GM12801 (cell line): ENCODE results near the gene ARID3C.

ENCODE experiments used
- TF ChIP-seq, protein P1 (sequence below): IDR thresholded peaks from one replicate; pipeline ENCODE4 v1.5.1; 2011; ENCODE audit warnings: control low read depth; ENCODE audit not compliant: insufficient read length; ENCODE audit errors: extremely low read depth

Gene ARID3C

DNA sequence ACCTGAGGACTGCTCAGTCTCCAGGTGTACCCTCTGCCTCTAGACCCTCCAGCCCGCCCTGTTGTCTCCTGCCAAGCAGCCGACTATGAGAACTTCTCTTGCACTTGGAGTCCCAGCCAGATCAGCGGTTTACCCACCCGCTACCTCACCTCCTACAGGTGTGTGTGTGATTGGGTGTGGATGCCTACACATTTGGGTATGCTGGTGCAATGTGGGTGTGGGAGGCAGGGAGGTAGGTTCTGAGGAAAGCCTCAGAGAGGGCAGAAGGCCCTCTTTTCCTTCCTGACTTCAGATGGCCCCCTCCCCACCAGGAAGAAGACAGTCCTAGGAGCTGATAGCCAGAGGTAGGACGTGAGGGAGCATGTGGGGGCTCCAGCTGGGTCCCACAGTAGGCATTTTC lies 28.1 kb upstream of the ARID3C start:
- TF ChIP-seq, protein P1, sequence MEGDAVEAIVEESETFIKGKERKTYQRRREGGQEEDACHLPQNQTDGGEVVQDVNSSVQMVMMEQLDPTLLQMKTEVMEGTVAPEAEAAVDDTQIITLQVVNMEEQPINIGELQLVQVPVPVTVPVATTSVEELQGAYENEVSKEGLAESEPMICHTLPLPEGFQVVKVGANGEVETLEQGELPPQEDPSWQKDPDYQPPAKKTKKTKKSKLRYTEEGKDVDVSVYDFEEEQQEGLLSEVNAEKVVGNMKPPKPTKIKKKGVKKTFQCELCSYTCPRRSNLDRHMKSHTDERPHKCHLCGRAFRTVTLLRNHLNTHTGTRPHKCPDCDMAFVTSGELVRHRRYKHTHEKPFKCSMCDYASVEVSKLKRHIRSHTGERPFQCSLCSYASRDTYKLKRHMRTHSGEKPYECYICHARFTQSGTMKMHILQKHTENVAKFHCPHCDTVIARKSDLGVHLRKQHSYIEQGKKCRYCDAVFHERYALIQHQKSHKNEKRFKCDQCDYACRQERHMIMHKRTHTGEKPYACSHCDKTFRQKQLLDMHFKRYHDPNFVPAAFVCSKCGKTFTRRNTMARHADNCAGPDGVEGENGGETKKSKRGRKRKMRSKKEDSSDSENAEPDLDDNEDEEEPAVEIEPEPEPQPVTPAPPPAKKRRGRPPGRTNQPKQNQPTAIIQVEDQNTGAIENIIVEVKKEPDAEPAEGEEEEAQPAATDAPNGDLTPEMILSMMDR, result no peak

DNA sequence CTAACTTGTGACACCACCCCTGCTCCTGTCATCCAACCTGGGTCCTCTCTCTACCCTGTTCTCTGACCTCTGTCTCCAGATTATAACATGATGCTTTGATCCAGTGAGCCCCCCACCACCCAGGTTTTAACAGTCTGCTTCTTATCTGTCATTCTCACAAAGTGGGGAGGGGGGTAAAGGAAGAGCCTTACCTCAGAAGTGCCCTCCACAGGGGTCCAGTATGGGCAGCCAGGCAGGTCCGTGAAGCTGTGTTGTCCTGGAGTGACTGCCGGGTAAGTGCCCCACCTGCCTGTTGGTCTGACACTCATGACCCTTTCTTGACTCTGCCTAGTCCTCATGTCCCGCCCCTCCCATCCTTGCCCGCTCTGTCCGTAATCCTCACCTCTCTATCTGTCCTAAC lies 26.5 kb upstream of the ARID3C start:
- TF ChIP-seq, protein P1, result no peak

DNA sequence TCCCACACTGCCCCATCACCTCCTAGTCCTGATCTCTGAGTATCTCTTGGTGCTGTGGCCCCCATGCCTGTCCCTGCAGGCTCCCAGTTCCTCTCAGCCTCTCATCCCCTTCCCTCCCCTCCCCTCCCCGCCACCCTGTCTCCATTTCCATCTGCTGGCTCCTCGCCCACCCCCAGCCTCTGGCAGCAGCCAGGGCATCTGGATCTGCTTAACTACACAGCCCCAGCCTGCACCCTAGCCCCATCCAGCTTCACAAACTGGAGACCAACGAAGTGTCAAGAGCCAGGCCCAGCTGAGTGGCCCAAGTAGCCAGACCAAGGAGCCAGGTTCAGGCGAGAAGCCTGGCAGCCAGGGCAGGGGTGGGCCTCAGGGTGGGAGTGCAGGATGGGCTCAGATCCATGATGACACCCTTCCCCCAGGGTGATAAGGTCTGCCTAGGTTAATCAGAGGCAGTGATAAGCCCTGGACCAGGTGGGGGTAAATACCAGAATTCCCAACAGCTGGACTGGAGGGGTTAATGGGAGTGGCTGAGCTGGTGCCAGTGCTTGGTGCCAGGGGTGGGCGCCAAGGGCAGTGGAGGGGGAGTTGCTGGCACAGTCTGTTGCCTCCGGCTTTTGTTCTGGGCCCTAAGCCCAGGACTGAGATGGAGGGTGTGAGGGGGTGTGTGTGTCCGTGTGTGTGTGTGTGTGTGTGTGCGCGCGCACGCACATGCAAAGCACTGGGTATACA lies 25.6 kb upstream of the ARID3C start:
- TF ChIP-seq, protein P1, result no peak

GRCh38 chr9:34653151-34654072 lies 24.5 kb upstream of the ARID3C start:
- TF ChIP-seq, protein P1, result no peak

GRCh38 chr9:34652602-34653000 lies 23.7 kb upstream of the ARID3C start:
- TF ChIP-seq, protein P1, result no peak

GRCh38 chr9:34651876-34652601 lies 23.2 kb upstream of the ARID3C start, which contains the start of gene IL11RA:
Gene IL11RA (plus strand): TSS chr9:34652185. CDS start chr9:34655218, 3,033 bp downstream.
- TF ChIP-seq, protein P1, result no peak

DNA sequence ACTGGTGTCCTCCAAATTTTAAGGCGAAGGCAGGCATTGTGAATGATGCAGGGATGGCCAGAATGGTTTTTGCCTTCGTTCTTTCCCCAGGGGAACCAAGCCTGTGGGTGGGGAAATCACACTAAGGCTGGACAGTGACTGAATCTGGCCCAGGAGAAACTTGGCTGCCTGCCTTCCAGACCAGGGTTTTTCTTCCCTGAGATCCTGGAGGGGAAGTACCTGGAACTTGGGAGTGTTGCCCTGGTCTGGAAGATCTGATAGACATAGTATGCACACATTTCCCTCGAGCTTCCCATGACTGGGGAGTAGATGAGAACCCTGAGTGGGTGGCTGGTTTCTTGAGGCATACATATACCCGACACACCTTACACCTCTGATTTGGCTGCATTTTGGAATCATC lies 22.5 kb upstream of the ARID3C start:
- TF ChIP-seq, protein P1, result no peak
